ENCODE results near the gene BRD8. TPM values are rescaled to one million over a fixed set of nuclear protein-coding genes. Genes with fewer than 3 reads are reported as not detected.

Gene BRD8
- total RNA-seq, 1 experiment from 2014 or later: 80.8 TPM

DNA sequence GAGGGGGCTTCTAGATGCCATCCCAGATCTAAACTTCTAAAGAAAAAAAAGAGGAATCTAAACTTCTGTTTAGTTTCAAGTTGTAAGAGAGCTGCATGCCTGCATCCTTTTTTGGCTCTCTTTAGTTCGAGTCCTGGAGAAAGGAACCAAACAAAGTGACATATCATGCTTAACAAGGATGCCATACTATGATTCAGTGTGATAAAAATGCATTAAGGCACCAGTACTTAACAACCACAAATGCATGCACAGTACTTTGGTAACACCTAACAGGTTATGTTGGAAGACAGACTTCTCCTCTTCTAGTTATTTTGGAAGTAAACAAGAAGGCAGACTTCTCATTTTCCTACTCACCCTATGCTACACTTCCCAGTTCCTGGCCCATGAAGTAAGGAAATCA, 66.5 kb downstream of the BRD8 start (continued):
- TF ChIP-seq REST (IDR thresholded peaks at IDR 0.05; ENCODE audit: low read depth): no peak
- TF ChIP-seq EGR1 (IDR thresholded peaks at IDR 0.05; ENCODE audit: low read depth): no peak
- no peak for TF ChIP-seq JUND (IDR thresholded peaks at IDR 0.05)

DNA sequence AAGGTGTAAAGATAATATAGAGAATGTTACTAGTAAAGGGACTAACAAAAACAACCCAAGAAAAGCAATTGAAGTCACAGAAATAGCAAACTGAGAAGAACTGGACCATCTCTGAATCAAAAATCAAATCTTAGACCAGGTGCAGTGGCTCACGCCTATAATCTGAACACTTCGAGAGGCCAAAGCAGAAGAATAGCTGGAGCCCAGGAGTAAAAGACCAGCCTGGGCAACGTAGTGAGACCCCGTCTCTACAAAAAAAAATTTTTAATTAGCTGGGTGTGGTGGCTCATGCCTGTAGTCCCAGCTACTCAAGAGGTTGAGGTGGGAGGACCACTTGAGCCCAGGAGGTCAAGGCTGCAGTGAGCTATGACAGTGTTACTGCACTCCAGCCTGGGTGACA, 67.2 kb downstream of the BRD8 start:
- no peaks in the 10 kb centered on the region for H3K36me3 ChIP-seq (ENCODE audit: control insufficient read depth in 1 of 2, insufficient read depth in 2 of 2, low read length in 2 of 2)
- ChIA-PET POLR2A (no interaction called here), RAD21 (ENCODE audit: low non-redundant PET in 1 of 2, low total read pairs in 2 of 2, uncharacterized antibody in 2 of 2, unreplicated experiment in 2 of 2) (no interaction called here), CTCF (interaction anchor here (1.1 kb wide), 1 partner anchor 482 kb away, joined by 3 read pairs; no protein-coding TSS in a partner anchor)
- TF ChIP-seq CBX3 (IDR thresholded peaks at IDR 0.05; ENCODE audit: low read depth) (no peak), ELF1 (IDR thresholded peaks at IDR 0.05; ENCODE audit: borderline replicate concordance, low read depth) (no peak), SP1 (IDR thresholded peaks at IDR 0.05; ENCODE audit: low read depth) (no peak), EZH2phosphoT487 (IDR thresholded peaks at IDR 0.05; ENCODE audit: borderline replicate concordance) (no peak), EGR1 (IDR thresholded peaks at IDR 0.05; ENCODE audit: low read depth) (no peak), YY1 (IDR thresholded peaks at IDR 0.05; ENCODE audit: extremely low read depth, insufficient replicate concordance, low read depth, low read length) (no peak), FOSL1 (IDR thresholded peaks at IDR 0.05; ENCODE audit: low read depth) (no peak), ZNF274 (IDR thresholded peaks at IDR 0.05; ENCODE audit: low read depth, low read length) (no peak), POLR2AphosphoS5 (IDR thresholded peaks at IDR 0.05; ENCODE audit: low read depth, low read length) (no peak), RAD21 (IDR thresholded peaks at IDR 0.05; ENCODE audit: low read depth) (no peak), MAX (IDR thresholded peaks at IDR 0.05) (no peak), TCF7L2 (IDR thresholded peaks at IDR 0.05; ENCODE audit: borderline replicate concordance, extremely low read depth, insufficient read depth, insufficient read length) (no peak), JUND (IDR thresholded peaks at IDR 0.05) (no peak), POLR2A (IDR thresholded peaks at IDR 0.05; ENCODE audit: borderline replicate concordance, extremely low read depth, insufficient read depth, insufficient read length) (no peak)
- TF ChIP-seq, protein P1, sequence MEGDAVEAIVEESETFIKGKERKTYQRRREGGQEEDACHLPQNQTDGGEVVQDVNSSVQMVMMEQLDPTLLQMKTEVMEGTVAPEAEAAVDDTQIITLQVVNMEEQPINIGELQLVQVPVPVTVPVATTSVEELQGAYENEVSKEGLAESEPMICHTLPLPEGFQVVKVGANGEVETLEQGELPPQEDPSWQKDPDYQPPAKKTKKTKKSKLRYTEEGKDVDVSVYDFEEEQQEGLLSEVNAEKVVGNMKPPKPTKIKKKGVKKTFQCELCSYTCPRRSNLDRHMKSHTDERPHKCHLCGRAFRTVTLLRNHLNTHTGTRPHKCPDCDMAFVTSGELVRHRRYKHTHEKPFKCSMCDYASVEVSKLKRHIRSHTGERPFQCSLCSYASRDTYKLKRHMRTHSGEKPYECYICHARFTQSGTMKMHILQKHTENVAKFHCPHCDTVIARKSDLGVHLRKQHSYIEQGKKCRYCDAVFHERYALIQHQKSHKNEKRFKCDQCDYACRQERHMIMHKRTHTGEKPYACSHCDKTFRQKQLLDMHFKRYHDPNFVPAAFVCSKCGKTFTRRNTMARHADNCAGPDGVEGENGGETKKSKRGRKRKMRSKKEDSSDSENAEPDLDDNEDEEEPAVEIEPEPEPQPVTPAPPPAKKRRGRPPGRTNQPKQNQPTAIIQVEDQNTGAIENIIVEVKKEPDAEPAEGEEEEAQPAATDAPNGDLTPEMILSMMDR (IDR thresholded peaks at IDR 0.05 in 2 of 3, conservative IDR thresholded peaks at IDR 0.05 in 1 of 3; ENCODE audit: borderline replicate concordance in 1 of 3, insufficient read depth in 1 of 3, low read depth in 2 of 3, low read length in 2 of 3): no peak
- no peaks in the 10 kb centered on the region for H3K9me2 ChIP-seq (ENCODE audit: insufficient read depth)
- intact Hi-C loops (cut with micrococcal nuclease): no loop called here
- no peak overlapping the region for H2AFZ ChIP-seq (ENCODE audit: low read depth, low read length, poor library complexity, severe bottlenecking)
- no peak overlapping the region for H3K9ac ChIP-seq (ENCODE audit: low read length)
- H3K27ac ChIP-seq (ENCODE audit: low read depth, low read length): no peak overlapping the region
- ATAC-seq (no peak), DNase-seq (ENCODE audit: low read depth, low spot score) (no peak)
- no peaks in the 10 kb centered on the region for H4K20me1 ChIP-seq (ENCODE audit: insufficient read depth)
- no peaks in the 10 kb centered on the region for H3K9me3 ChIP-seq (ENCODE audit: control insufficient read depth in 1 of 2, insufficient read depth in 1 of 2, low read depth in 1 of 2, low read length in 2 of 2)
- no TSS peak for BruUV-seq (replicated peaks)
- H3K27me3 ChIP-seq (ENCODE audit: insufficient read depth, low read length): no peaks in the 10 kb centered on the region
- no peaks in the 10 kb centered on the region for H3K79me2 ChIP-seq (ENCODE audit: insufficient read depth, low read length)
- H3K4me3 ChIP-seq (replicated peaks in 1 of 2; ENCODE audit: low read depth in 1 of 2, low read length in 2 of 2): no peak overlapping the region
- H3K4me2 ChIP-seq (ENCODE audit: low read length): no peak overlapping the region
- H3K4me1 ChIP-seq (ENCODE audit: control insufficient read depth in 1 of 2, insufficient read depth in 2 of 2, low read length in 2 of 2): peaks cover 0 to 4% of the 10 kb centered on the region in 2 experiments; a peak in 2 of 4 replicates
